B cell (primary cell): ENCODE data around the gene FAM117B.

Experiments
- CTCF ChIP-seq: fragments of 200-600 bp; IDR thresholded peaks from one replicate; pipeline ENCODE4 v1.8.0; 2022; ENCODE audit warnings: antibody characterized with exemption, mild to moderate bottlenecking
- EZH2 ChIP-seq: IDR thresholded peaks from 2 replicates; pipeline ENCODE4 v1.6.1; 2012; ENCODE audit warnings: borderline replicate concordance, low read depth, mild to moderate bottlenecking, moderate library complexity, low read length; ENCODE audit not compliant: insufficient read depth, poor library complexity, severe bottlenecking

GRCh38 chr2:202717598-202718310 is 83.0 kb downstream of the FAM117B start:
- TF ChIP-seq EZH2: no peak
- TF ChIP-seq CTCF: no peak
